GM12875 (cell line): ENCODE data around the gene GYS2.

Source experiments
- H3K4me3 ChIP-seq: one replicate; pipeline ENCODE4 v1.5.1; 2011; ENCODE audit warnings: low read depth, low read length, control low read depth
- TF ChIP-seq, protein P1 (sequence below): IDR thresholded peaks from 2 replicates; pipeline ENCODE4 v1.5.1; 2011; ENCODE audit warnings: low read depth, mild to moderate bottlenecking, control low read depth, inconsistent platforms, low read length, moderate library complexity, borderline replicate concordance; ENCODE audit not compliant: insufficient read depth

GYS2 gene

DNA sequence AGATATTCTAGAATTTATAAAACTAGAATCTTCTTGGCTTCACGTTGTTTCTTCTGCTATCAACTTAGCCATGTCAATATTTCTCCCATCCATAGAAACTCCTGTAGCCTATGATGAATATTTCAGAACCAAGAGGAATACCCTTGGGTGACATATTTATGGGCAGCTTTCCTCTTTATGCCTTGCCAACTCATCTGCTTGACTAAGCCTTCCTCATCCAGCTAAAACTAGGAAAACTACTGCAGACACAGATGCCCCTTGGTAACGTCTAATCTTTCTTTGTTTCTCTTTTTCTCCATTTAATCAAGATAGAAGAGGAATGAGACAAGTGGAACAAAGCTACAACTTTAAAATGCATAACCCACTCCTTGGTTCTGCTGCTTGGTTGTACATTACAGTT lies 96.8 kb downstream of the GYS2 start:
- TF ChIP-seq, protein P1, sequence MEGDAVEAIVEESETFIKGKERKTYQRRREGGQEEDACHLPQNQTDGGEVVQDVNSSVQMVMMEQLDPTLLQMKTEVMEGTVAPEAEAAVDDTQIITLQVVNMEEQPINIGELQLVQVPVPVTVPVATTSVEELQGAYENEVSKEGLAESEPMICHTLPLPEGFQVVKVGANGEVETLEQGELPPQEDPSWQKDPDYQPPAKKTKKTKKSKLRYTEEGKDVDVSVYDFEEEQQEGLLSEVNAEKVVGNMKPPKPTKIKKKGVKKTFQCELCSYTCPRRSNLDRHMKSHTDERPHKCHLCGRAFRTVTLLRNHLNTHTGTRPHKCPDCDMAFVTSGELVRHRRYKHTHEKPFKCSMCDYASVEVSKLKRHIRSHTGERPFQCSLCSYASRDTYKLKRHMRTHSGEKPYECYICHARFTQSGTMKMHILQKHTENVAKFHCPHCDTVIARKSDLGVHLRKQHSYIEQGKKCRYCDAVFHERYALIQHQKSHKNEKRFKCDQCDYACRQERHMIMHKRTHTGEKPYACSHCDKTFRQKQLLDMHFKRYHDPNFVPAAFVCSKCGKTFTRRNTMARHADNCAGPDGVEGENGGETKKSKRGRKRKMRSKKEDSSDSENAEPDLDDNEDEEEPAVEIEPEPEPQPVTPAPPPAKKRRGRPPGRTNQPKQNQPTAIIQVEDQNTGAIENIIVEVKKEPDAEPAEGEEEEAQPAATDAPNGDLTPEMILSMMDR = no peak
- no peak overlapping the region for H3K4me3 ChIP-seq

DNA sequence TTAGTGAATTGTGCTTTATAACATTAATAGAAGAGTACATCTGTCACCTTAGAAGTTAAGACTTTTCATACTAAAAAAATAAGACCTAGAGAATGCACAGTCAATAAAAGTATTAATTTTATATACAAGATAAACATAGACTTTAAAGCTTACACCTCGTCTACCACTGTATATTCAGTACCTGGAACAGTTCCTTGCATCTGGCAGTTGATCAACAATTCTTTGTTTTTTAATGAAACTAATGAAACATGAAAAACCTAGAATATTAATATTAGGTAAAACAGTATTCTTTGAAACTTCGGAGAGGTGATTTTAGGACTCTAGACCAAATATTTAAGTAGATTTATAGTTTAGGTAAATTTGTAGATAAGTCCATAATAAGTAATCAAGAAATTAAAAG lies 98.8 kb downstream of the GYS2 start:
- TF ChIP-seq, protein P1 = no peak
- H3K4me3 ChIP-seq = no peak overlapping the region

DNA sequence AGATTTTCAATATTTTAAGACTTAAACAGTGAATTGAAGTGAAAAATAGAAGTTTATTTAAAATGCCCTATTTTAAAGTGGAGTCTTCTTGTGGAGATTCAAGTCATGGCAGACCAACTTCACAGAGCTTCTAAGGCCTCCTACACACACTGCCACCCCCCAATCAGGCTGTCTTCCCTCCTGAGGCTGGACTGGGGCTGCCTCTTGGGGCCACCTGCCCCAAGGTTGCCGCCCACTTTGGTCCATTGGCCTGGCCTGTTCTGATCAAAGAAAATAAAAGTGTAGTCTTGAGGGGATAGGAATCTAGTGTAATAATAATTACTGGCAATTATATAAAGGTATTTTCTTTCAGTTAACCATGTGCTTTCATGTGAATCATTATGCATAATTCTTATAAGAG lies 101.8 kb downstream of the GYS2 start:
- no peak overlapping the region for H3K4me3 ChIP-seq
- TF ChIP-seq, protein P1 = no peak

DNA sequence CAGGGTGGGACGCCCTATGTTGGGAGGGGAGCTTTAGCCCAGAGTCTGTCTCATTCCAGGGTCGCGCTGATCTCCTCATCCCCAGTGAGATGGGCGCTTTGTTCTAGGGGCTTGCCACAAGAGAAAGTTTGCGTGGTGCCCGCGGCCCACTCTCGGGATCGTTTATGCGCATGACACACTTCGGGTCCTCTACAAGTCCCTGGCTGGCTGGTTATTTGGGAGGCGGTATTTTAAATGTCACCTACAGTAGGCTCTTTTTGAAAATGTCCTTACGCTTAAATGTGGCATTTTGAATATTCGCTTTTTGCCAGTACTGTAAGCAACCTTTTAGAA lies 102.5 kb downstream of the GYS2 start:
- TF ChIP-seq, protein P1 = no peak
- peak overlapping the region; percentile 77 for H3K4me3 ChIP-seq

DNA sequence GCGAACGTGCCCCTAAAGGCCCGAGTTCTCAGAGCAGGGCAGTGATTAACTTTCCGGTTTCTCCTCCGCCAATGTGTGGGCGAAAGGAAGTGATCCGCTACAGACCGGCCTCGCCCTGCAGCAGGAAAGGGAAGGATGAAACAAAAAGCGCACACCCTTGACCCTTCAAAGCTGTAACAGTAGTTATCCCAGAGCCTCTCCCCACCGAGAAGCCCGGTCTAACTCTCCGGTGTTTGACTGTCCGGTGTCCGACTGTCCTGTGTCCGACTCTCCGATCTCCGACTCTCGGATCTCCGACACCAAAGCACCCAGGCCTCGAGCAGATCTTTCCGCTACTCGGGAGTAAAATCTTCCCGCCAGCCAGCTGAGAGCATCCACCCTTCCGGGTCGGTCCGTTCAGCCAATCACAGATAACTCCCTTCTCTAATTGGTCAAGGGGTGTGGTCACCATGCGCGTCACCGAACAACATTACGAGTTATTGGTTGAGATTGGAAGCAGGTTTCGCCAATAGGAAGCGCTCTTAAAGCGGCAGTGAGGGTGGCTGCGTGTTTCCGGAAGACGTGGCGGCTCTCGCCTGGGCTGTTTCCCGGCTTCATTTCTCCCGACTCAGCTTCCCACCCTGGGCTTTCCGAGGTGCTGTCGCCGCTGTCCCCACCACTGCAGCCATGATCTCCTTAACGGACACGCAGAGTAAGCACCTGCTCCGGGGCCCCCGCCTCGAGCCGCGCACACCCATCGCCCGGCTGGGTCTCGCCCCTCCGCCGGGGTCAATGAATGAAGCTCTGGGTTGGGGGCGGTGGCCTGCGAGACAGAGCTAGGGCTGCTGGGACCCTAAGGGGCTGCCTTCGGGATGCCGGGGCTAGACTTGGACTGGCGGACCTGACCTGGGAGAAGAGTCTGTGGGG lies 103.1 kb downstream of the GYS2 start, which contains the start of the genes GOLT1B and RECQL:
Gene GOLT1B, plus strand, starts transcription at position 532 of the 906 bp plus-strand sequence. Its CDS starts 135 bp downstream, at position 667.
Gene RECQL, minus strand, starts transcription at position 378 of the 906 bp plus-strand sequence. CDS start 2,065 bp downstream, outside the sequence.
- TF ChIP-seq, protein P1 = no peak
- peak within 1 kb of the TSS; percentile 79 for H3K4me3 ChIP-seq

DNA sequence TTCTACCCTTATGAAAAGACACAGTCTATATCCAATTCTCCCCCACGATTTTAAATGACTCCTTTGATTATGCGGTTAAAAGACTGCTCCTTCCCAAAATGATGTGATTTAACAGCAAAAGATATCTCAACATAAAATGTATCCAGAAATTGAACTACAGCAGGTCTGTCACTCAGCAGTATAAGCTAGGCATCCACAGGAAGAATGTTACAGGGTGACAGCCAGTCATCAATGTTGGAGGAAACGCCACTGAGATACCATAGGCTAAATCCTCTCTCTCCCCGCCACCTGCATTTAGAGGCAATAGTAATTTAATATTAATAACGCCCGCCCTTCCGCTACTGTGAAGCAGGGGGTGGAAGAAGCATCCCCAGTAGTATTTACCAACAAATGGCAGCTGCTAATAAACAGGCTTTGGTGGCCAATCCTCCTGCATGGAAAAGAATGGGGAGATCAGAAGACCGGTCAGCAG lies 103.8 kb downstream of the GYS2 start:
- peak overlapping the region; percentile 79 for H3K4me3 ChIP-seq
- TF ChIP-seq, protein P1 = no peak

DNA sequence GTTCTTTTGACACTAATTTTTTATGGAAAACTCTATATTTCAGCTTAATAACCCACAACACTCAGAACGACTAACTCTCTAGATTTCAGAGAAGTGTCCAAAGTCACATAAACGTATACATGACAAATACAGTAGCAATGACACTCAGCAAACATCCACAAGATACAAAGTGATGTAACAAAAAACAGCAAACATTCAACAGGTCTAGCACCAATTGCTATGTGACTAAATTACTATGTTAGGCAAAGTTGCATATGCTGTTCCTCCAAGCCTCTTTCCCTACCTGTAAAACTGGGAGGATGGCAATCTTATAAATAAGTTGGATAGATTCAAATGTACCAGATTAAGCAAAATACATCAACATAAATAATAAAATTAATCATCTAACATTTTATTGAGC lies 104.9 kb downstream of the GYS2 start:
- TF ChIP-seq, protein P1 = no peak
- H3K4me3 ChIP-seq = no peak overlapping the region
